H1 (cell line): ENCODE results near the gene SPECC1. TPM values are rescaled to one million over a fixed set of nuclear protein-coding genes. Genes with fewer than 3 reads are reported as not detected.

Source experiments
- ATF3 ChIP-seq: IDR thresholded peaks from 2 replicates; pipeline ENCODE4 v1.6.1; 2011; ENCODE audit warnings: low read depth, mild to moderate bottlenecking, low read length; ENCODE audit not compliant: insufficient read depth
- BACH1 ChIP-seq: IDR thresholded peaks from 2 replicates; pipeline ENCODE4 v1.6.1; 2012; ENCODE audit warnings: low read length, improper control_type of control experiment
- BRCA1 ChIP-seq: IDR thresholded peaks from 2 replicates; pipeline ENCODE4 v1.6.1; 2012; ENCODE audit warnings: low read depth, low read length, improper control_type of control experiment
- CHD7 ChIP-seq: fragments of 300-600 bp; sonication (generic); IDR thresholded peaks from 2 replicates; pipeline ENCODE4 v1.7.1; 2012; ENCODE audit warnings: low read length, moderate library complexity, mild to moderate bottlenecking, inconsistent platforms; ENCODE audit not compliant: insufficient replicate concordance
- CREB1 ChIP-seq: IDR thresholded peaks from 2 replicates; pipeline ENCODE4 v1.6.1; 2012; ENCODE audit warnings: inconsistent platforms
- FOSL1 ChIP-seq: IDR thresholded peaks from 2 replicates; pipeline ENCODE4 v1.6.1; 2011; ENCODE audit warnings: mild to moderate bottlenecking, low read depth, low read length, moderate library complexity; ENCODE audit not compliant: insufficient read depth
- GTF2F1 ChIP-seq: IDR thresholded peaks from 2 replicates; pipeline ENCODE4 v1.6.1; 2012; ENCODE audit warnings: low read depth, low read length, improper control_type of control experiment, borderline replicate concordance
- HDAC2 ChIP-seq, 2 experiments: fragments of 300-600 bp in 1 of 2; sonication (generic) in 1 of 2; IDR thresholded peaks; 2 replicates each; pipeline ENCODE4 v1.6.1; 2011 to 2012; ENCODE audit warnings: low read depth in 2 of 2, low read length in 2 of 2, mild to moderate bottlenecking in 2 of 2, moderate library complexity in 2 of 2, borderline replicate concordance in 1 of 2, inconsistent platforms in 1 of 2
- SIN3A ChIP-seq, 2 experiments: IDR thresholded peaks in 1 of 2; conservative IDR thresholded peaks in 1 of 2; 2 replicates each; pipeline ENCODE4 v1.6.1; 2011 to 2012; ENCODE audit warnings: low read length in 2 of 2, improper control_type of control experiment in 1 of 2, low read depth in 1 of 2, mild to moderate bottlenecking in 1 of 2
- SIX5 ChIP-seq: IDR thresholded peaks from 2 replicates; pipeline ENCODE4 v1.6.1; 2011; ENCODE audit warnings: mild to moderate bottlenecking, low read depth, low read length
- SP1 ChIP-seq: IDR thresholded peaks from 2 replicates; pipeline ENCODE4 v1.6.1; 2011; ENCODE audit warnings: low read depth, low read length
- ZNF274 ChIP-seq: IDR thresholded peaks from 2 replicates; pipeline ENCODE4 v1.7.0; 2012; ENCODE audit warnings: low read length, borderline replicate concordance; ENCODE audit errors: extremely low read depth
- polyA plus RNA-seq, 7 experiments: library from polyadenylated mRNA; depleted of rRNA in 3 of 7; stranded (reverse) in 5 of 7; unstranded in 2 of 7; fragments of >200 nt in 5 of 7; fragments of 200-250 nt in 2 of 7; gene quantifications; 1 replicate in 5 of 7; 2 replicates in 1 of 7; 4 replicates in 1 of 7; pipeline versions ENCODE4 v1.2.1 to v1.2.3, GENCODE V29; 2011 to 2013; ENCODE audit warnings: missing spikeins in 2 of 7, mixed read lengths in 2 of 7
- total RNA-seq: library from RNA; stranded (reverse); fragmentation: NEBNext Ultra II Directional; extraction: Animal tissue kit (Norgen Biotek cat#: 25700); gene quantifications from 2 replicates; pipeline ENCODE4 v1.2.1, GENCODE V29; 2021

SPECC1 gene
- total and polyA plus RNA-seq, 2 of the 8 experiments (the other 6 are each of a cell fraction or from before 2014, with no cell fraction given): 35.8 to 87.9 TPM

GRCh38 chr17:20313891-20314290 lies 304.7 kb downstream of the SPECC1 start (continued):
- TF ChIP-seq CHD7: no peak
- no peak for TF ChIP-seq ZNF274
- no peak for TF ChIP-seq GTF2F1
- no peak for TF ChIP-seq CREB1
- TF ChIP-seq SIN3A (conservative IDR thresholded peaks at IDR 0.05 in 1 of 2, IDR thresholded peaks at IDR 0.05 in 1 of 2; ENCODE audit: low read depth in 1 of 2, low read length in 2 of 2): no peak
- no peak for TF ChIP-seq ATF3
- TF ChIP-seq SIX5: no peak
- TF ChIP-seq BACH1: no peak
- TF ChIP-seq SP1: no peak
- no peak for TF ChIP-seq BRCA1
- no peak for TF ChIP-seq FOSL1
- TF ChIP-seq HDAC2 (IDR thresholded peaks at IDR 0.05; ENCODE audit: borderline replicate concordance in 1 of 2, low read depth in 2 of 2, low read length in 2 of 2): no peak
